Activated CD4-positive, alpha-beta T cell treated with anti-CD3 and anti-CD28 coated beads for 24 hours (primary cell): ENCODE data around the gene TCP11X2.
"Not testable (repeated sequence)": the region's sequence is repeated elsewhere in the genome, so short reads cannot be mapped to it uniquely, and the experiment has no call there.

Experiments used
- DNase-seq, 2 donors: peaks; one replicate each; pipeline ENCODE4 v3.0.0-alpha.2; 2020; ENCODE audit warnings: low read depth in 2 of 2

The TCP11X2 gene

DNA sequence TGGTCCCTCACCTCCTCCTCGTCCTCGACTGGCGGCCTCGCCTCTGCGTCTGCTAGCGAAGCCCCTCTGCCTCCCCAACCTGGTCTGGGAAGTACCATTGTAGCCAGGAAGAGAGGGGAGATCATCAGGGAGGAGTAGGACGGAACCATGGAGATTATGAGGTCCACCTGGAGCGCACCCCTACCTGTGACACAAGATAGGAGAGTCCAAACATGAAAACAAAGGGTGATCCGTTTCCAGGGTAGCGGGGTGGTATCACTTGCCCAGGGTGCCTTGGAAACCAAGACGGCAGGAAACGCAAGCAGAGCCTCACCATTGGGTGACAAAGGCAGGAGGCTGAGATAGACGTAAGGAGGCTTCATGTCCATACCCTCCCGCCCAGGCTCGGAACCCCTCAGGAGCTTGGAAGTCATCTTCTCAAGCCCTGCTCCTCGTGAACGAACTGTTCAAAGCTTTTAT, at the start of gene TCP11X2:
Gene TCP11X2, minus strand, starts transcription at position 51 of the 459 bp plus-strand sequence.
- not testable (repeated sequence) for DNase-seq

DNA sequence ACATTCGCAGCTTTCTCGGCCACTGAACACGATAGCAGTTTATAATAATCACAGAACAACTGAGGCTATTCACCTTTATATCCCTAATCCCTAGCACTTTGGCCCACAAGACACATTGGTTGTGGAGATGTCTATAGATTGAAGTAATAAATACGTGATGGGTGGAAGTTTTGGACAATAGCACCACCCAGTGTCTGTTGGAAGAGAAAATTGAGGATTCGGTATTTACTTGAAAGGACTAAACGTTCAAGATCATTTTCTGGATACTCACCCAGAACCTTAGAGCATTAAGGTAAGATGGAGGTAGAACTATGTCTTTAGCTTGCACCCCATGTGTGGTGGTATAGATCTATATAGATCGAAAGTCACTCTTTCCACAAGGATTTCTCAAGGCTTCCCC, 45.7 kb upstream of the TCP11X2 start:
- no peak for DNase-seq

DNA sequence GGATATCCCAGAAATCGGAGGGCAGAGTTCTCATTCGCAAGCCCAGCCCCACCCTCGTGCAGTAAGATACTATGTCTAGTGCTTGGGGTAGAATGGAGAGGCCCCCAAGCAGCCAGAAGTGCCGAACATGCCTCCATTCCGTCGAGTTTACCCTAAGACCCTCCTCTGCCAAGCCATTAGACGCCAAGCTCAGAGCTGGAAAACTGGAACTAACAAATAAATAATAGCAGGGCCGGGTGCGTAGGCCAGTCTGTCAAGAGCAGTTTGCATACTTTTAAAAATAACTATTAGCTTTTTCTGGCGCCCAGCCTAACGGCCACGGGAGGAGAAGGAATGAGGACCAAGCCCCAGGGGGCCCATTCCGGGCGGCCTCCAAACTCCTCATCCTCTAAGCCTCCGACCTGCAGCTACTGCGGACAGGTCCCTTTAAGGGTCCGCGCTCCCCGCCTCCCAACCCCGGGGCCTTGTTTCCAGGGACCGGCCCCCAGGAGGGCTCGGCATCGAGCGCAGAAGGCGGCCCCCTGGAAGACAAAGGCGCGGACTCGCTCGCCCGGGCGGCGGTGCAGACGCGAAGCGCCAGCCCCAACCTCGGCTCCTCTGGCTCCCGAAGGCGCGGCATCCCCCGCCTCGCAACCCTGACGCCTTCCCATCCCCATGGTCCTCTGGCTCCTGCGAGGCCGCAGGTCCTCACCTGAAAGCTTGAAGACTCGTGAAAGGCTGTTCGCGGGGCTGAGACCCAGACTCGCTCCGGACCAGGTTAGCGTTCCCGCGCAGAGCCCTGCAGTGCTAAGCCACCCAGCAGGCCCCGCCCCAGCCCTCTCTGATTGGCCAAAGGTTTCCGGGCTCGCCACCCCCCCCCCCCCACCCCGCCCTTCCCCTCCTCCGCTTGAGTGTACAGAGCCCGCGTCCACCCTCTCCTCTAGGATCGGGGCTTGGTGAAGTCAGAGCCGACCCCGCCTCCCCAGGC, 44.6 kb upstream of the TCP11X2 start, which contains the start of gene TMSB15A:
Gene TMSB15A, minus strand, starts transcription at position 765 of the 967 bp plus-strand sequence.
- peak; percentile 24 to 52 for DNase-seq

DNA sequence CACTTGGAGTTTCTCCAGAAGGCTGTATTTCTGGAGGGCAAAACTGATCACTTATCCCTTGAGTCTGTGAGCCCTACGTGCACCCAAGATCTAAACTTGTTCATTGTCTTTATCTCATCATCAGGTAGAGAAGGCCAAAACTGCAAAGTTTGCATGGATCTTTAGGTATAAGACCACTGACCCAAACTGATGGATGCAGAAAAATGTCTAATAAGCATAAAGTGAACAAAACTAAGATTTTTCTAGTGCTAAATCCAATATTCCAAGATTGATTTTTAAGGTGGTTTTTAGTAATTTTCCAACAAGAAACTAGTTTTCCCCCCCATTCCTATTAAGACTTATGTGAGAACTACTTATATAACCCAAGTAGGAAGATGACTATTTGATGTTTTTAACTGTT, 42.9 kb upstream of the TCP11X2 start:
- no peak for DNase-seq

DNA sequence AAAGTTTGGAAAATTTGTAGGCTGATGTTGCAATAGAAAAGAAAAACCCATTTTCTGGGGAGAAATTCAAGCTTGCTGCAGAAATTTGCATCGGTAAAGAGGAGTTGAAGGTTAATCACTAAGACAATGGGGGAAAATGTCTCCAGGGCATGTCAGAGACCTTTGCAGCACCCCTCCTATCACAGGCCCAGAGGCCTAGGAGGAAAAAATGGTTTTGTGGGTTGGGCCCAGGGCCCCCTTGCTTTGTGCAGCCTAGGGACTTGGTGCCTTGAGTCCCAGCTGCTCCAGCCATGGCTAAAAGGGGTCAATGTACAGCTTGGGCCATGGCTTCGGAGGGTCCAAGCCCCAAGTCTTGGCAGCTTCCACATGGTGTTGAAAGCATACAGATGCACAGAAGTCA, 27.1 kb upstream of the TCP11X2 start:
- no peak for DNase-seq

DNA sequence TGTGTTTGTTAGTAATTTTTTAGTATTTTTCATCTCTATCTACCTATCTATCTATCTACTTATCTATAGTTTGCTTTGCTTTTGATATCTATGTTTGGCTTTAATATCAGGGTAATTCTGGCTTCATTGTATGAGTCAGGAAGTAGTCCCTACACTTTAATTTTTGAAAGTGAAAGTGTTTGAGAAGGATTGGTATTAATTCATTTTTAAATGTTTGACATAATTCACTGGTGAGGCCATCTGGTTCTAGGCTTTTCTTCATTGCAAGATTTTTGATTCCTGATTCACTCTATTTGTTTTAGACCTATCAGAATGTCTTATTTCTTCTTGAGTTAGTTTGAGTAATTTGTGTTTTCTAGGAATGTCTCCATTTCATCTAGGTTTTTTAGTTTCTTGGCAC, 20.2 kb upstream of the TCP11X2 start:
- DNase-seq, result no peak

DNA sequence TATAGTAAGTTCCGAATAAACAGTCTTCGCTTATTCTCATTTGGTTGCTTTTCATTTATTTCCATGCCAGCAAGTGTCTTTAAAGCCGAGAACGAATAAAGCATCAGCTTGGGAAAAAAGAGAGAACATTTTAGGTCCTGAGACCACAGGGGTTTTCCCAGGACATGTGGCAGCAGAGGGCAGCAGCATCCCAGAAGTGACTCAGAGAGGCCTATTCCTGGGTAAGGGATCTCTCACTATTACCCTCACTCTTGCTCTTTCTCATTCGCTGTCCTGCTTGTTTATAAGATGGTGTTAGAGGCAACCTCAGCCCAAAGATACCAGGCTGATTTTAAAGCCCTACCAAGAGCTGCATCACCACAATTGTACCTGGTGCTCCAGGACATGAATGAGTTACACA, 7.2 kb upstream of the TCP11X2 start:
- DNase-seq, result not testable (repeated sequence)

DNA sequence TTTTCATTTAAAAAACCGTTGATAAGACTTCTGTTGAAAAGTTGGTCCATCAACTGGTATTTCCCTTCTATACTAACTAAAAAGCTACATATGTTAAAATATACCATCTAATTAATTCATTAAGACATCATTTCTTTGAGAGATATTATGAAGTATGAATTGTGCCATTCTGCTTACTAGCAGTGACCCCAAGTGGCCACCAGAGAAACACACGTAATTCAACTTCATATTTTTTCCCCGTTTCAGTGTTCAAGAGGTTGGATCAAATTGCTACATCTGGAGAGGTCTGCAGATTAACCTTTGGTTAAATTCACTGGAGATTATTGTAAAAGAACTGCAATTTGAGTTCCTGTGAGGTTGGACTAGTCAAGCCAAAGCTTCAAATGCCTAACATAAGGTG, 1.4 kb downstream of the TCP11X2 start:
- DNase-seq, result not testable (repeated sequence)

DNA sequence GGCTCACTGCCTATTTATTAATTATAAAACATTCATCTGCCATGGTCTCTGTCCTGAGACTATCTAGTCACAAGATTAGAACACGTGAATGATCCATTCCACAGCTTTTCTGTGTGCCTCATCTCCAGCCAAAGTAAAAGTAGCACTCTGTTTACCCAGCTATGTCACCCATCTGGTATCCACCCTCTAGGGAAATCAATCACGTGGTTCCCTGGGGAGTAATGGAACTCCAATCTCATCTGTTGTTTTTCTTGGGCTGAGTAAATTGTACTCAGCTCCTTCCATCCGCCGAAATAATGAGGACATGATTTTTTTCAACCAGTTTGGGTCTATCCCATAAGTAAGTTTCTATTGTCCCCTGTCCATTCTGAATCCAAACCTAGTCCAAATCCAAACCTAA, 13.0 kb downstream of the TCP11X2 start:
- not testable (repeated sequence) for DNase-seq

DNA sequence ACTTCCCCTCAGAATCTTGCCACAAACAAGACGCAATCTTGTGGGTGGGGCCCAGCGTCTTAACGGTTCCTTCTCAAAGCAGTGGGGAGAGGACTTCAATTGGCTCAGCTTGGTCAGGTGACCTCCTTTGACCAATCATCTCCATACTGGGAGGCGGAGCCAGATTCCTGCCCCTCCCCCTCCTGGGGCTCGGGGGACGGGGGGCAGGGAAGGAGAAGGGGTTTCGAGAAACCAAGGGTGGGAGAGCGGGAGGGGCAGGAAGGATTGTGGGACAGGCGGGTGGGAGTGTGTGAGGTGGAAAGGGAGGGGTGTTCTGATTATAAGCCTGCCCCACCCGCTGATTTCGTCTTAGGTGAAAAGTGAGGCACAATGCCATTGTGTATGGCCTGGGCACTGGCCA, 31.7 kb downstream of the TCP11X2 start, which contains the start of gene NXF2B:
Gene NXF2B, minus strand, starts transcription at position 101 of the 400 bp plus-strand sequence. CDS start 59,972 bp downstream, outside the sequence.
- not testable (repeated sequence) for DNase-seq

DNA sequence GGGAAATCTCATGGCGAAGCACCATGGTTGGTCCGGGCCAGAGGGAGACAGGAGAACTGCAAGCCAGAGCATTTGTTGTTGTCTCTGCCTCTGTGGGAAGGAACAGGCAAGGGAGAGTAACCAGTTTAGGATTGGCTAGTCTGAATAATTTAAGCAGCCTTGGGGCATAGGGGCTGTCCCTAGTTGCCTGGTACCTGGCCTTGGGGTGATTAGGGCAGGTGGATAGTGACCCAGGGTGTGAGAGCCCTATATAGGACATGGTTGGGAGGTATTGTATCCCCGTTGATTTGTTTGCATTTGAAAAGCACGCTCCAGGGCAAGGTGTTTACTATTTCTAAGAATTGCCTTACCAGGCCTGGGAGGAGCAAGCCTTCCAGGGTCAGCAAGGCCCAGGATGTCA, 57.1 kb downstream of the TCP11X2 start:
- not testable (repeated sequence) for DNase-seq
